Loucy (cell line): Measurements from ENCODE around the gene MYBPC2.

Experiments
- EZH2phosphoT487 ChIP-seq: fragments of 200-600 bp; IDR thresholded peaks from 2 replicates; pipeline ENCODE4 v1.6.1; 2018; ENCODE audit warnings: antibody characterized with exemption, mild to moderate bottlenecking, moderate library complexity, borderline replicate concordance
- TF ChIP-seq, protein P1 (sequence below): fragments of 200-600 bp; sonication (generic); conservative IDR thresholded peaks from 2 replicates; pipeline ENCODE4 v1.5.1; 2014; ENCODE audit warnings: mild to moderate bottlenecking, antibody characterized with exemption, low read length

DNA sequence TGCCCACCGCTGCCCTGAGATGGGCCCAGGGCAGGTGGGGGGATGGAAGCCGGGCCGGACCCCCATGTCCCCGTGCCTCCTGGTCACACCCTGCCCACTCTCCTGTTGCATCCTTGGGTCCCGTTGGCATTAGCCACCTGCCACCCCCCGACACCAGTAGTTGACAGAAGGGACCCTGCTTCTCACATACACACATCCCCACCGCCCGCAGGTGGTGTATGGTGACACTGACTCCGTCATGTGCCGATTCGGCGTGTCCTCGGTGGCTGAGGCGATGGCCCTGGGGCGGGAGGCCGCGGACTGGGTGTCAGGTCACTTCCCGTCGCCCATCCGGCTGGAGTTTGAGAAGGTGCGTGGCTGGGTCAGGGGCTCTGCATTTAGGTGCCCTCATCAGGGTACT is 19.2 kb upstream of the MYBPC2 start:
- TF ChIP-seq, protein P1, sequence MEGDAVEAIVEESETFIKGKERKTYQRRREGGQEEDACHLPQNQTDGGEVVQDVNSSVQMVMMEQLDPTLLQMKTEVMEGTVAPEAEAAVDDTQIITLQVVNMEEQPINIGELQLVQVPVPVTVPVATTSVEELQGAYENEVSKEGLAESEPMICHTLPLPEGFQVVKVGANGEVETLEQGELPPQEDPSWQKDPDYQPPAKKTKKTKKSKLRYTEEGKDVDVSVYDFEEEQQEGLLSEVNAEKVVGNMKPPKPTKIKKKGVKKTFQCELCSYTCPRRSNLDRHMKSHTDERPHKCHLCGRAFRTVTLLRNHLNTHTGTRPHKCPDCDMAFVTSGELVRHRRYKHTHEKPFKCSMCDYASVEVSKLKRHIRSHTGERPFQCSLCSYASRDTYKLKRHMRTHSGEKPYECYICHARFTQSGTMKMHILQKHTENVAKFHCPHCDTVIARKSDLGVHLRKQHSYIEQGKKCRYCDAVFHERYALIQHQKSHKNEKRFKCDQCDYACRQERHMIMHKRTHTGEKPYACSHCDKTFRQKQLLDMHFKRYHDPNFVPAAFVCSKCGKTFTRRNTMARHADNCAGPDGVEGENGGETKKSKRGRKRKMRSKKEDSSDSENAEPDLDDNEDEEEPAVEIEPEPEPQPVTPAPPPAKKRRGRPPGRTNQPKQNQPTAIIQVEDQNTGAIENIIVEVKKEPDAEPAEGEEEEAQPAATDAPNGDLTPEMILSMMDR = no peak
- TF ChIP-seq EZH2phosphoT487 = no peak
